NCI-H748 (cell line): Measurements from ENCODE around the gene C3.
"Not testable (repeated sequence)": the region's sequence is repeated elsewhere in the genome, so short reads cannot be mapped to it uniquely, and the experiment has no call there.

ENCODE experiments used
- DNase-seq: peaks from one replicate; lab custom pipeline; 2025; ENCODE audit not compliant: unreplicated experiment; lab: John Stamatoyannopoulos, UW

The C3 gene

DNA sequence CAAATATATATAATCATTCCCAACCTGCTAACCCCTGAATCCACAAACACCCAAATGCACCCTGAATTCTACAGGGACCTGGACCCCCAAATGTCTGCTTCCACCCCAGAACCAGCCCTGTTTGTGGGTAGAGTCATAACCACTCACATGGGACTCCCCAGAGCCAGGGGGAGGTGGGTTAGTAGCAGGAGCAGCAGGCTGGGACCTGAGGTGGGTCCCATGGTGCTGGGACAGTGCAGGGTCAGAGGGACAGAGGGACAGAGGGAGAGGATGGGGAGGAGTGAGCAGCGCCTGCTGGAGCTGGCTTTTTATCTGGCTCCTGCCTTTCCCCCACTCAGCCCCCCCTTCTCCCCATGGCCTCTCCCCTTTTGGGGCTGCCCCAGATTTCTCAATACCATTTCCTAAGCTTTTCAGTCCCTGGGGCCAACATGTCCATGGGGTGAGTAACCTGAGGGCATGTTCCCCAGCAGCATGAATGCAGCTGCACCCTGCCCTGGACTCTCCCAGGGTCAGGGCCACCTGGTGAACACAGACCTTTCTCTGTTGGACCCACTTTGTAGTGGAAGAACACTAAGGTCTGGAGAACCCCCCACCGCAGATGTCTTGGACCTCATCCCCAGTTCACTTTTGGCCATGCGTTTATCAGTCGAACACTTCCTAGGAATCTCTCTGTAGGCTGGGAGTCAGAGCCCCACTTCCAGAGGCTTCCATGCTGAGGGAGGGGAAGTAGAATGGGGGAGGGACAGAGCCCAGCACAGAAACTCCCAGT is at the start of gene C3:
Gene C3 (minus strand): TSS at position 282 of the 769 bp plus-strand sequence. CDS start 61 bp downstream, at position 221.
- DNase-seq, result no peak

GRCh38 chr19:6769006-6769619 is 48.7 kb upstream of the C3 start:
- DNase-seq, result peak; percentile 11

GRCh38 chr19:6768236-6768785 is 47.9 kb upstream of the C3 start:
- no peak for DNase-seq

DNA sequence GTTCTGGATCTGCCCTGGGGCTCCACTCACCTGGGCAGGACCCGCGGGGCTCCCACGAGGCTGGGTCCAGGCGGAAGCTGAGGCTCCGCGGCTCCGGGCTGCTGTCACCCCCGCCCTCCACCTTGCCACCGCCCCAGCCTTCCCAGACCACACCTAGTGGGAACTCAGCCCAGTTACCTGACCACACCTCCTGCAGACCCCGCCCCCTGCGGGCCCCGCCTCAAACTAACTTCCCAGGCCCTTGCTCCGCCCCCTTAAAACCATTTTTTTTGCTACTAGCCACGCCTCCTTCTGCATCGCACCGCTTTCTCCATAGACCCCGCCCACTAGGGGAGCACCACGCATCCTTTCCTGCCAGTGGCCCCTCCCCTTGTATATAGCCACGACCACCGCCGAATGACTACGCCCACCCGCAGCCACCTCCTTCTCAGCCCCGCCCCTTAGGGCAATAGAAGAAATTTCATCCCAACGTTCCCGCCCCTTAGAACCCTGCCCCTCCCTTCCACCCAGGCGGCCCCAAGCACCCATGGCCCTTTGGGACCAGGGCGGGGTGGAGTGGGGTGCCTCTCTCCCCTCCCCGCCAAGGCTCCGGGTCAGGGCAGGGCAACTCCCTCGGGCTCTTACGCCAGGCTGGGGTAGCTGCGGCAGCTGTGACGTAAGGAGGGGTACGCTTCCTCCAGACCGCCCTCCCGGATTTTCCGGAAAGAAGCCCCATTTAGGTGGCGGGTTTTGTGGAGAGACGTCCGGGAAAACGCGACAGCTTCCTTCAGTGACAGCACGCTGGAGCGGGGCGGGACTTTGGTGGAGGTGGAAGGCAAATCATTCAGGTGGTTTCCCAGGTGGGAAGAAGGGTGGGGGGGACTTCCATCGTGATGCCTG is 47.1 kb upstream of the C3 start, which contains the start of gene SH2D3A:
Gene SH2D3A (minus strand): TSS at position 79 of the 879 bp plus-strand sequence. CDS start 3,687 bp downstream, outside the sequence.
- DNase-seq, result peak; percentile 90

DNA sequence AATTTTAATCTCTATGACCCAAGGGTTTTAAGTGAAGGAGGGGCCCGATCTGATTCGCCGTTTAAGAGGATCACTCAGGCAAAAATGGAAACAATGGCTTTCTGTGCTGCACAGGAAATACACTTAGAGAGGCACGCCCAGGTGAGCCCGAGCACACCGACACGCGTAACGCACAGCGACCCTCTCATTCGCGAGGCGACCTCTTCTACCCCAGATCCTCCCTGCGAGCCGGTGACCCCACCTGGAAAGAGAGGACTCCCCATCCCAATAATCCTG is 46.6 kb upstream of the C3 start:
- DNase-seq, result peak; percentile 73

- DNase-seq, result peak; percentile 17
These were observed 46.1 kb upstream of the C3 start for GRCh38 chr19:6766357-6767080.

DNA sequence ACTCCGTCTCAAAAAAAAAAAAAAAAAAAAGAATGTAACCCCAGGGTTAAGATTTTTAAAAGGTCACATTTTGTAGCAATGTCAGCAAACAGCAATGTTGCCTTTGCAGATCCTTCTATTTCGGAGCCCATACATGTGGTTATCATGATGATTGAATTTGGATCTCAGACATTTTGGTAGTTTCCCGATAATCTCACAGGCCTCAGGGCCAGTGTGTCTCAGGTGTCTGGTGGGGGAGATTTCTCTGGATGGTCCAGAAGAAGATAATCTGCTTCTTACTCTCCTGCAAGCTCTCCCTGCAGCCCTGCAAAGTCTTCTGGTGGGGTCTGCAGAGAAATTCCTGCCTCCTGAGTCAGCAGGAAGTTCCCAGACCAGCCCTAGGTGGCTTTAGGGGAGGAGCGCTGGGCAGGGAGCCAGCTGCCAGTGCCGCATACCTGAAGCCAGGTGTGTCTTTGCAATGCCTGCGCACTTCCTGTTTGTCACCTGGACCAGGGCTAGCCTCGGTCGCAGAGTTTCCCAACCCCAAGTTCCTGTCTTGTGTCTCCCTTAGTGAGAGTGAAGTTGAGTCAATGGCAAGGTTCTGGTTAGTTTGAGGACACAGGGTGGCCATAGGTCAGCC is 45.4 kb upstream of the C3 start:
- DNase-seq, result peak; percentile 83

DNA sequence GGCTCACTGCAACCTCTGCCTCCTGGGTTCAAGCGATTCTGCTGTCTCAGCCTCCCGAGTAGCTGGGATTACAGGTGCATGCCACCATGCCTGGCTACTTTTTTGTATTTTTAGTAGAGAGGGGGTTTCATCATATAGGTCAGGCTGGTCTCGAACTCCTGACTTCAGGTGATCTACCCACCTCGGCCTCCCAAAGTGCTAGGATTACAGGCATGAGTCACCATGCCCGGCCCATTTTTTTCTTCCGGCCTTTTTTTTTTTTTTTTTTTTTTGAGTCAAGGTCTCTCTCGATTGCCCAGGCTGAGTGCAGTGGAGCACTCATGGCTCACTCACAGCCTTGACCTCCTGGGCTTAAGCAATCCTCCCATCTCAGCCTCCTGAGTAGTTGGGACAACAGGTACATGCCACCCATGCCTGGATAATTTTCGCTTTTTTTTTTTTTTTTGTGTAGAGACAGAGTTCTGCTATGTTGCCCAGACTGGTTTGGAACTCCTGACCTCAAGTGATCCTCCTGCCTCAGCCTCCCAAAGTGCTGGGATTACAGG is 41.9 kb upstream of the C3 start:
- not testable (repeated sequence) for DNase-seq

GRCh38 chr19:6761053-6761676 is 40.7 kb upstream of the C3 start:
- DNase-seq, result no peak

DNA sequence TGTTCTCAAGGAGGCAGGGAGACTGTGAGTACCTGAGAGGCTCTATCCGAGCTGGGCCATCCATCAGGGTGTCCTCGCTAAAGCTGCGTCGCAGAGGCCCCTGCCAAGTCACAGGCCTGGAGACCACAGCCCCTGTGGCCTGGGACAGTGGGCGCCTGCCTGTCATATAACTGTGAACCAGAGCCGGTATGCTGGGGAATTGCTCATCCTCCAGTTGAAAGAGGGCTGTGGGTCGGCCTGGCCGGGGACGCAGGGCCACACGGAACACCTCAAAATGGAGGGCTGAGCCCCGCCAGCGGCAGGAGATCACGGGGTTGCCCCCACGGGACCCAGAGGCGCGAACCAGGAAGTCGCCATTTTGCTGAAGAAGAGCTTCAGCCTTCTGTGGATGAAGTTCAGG is 40.2 kb upstream of the C3 start:
- no peak for DNase-seq

DNA sequence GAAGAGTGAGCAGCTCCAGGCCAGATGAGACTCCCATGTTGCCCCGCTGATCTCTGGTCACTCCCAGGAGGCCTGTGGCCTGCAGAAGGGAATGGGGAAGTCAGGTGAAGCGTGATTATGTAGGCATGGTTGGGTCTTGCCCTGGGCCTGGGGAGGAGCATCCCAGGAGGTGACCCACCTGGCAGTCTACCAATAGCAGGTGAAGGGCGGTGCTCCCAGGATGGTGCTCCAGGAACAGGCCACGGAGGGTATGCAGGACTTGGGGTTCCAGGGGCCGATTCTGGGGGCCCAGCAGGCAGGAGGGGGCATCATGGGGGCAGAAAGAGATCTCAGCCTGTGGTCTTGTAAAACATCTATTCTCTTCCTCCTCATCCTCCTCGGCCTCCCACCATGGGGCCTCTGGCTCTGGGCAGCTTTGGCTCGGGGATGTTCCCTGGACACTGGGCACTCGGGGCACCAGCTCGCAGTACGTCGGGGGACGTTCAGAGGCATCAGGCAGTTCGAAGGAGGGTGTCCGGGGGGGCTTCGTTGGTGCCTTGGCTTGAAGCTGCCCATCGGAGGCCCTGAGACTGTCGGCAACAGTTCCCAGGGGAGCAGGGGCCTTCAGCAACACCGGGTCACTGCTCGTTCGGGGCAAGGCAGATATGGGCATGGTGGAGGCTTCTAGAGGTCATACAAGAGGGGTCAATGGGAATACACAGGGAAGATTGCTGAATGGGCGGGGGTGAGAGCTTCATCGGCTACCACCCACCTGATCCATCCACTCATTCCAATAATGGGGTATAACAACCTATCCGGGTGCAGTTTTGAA is 34.4 kb upstream of the C3 start:
- no peak for DNase-seq

GRCh38 chr19:6754136-6754535 is 33.7 kb upstream of the C3 start:
- DNase-seq, result no peak

- DNase-seq, result no peak
These were observed 33.0 kb upstream of the C3 start for GRCh38 chr19:6753178-6754031.

GRCh38 chr19:6752256-6753177 is 32.1 kb upstream of the C3 start:
- DNase-seq, result no peak

DNA sequence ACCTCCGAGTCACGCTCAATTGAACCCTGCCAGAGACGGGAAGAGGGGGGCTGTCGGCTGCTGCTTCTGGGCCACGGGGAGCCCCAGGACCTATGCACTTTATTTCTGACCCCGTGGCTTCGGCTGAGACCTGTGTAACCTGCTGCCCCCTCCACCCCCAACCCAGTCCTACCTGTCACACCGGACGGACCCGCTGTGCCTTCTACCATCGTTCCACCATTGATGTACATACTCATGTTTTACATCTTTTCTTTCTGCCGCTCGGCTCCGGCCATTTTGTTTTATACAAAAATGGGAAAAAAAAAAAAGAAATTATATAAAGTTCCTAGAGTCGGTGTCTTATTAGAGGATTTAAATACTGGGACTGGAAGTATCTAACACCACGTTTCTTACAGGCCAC is 30.7 kb upstream of the C3 start:
- DNase-seq, result no peak

GRCh38 chr19:6750062-6750461 is 29.6 kb upstream of the C3 start:
- no peak for DNase-seq

DNA sequence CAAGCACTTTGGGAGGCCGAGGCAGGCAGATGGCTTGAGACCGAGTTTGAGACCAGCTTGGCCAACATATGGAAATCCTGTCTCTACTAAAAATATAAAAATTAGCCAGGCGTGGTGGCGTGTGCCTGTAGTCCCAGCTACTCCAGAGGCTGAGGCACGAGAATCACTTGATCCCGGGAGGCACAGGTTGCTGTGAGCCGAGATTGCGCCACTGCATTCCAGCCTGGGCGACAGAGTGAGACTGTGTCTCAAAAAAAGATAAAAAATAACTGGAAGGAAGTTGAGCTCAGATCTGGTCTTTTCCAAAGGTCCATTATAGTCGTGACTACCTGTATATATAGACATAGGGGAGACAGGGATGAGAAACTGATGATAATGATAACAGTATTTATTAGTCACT is 28.1 kb upstream of the C3 start:
- DNase-seq, result not testable (repeated sequence)
